ENCODE measurements around the gene CCDC7.

DNA sequence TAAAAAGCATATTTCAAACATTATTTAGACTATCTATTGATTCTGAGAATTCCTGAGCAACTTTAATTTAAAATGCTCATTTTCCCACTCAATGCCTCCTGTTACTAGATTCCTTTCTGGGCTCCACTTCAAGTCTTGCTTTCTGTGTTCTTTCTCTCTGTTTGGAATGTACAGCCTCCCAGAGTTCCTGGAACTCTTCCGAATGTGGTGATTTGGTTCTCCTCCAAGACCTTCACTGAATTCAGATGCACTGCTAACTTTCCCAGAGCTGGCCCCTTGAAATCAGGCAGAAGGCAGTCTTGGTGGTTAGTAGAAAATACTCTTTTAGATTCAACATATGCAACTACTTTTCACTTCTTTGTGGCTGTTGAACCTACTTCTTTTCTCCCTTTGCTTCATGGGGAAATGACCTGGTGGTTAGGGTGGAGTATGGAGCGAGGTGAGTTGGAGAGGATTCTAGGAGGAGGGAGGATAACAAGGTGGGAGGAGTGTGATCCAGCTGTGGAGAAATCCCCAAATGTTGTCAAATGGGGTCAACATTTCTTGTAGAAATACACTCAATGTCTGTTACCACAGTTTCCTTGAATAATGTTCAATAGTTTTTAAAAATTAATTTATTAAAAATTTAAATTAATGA, 27.9 kb upstream of the CCDC7 start:
- TF ChIP-seq, protein P1, sequence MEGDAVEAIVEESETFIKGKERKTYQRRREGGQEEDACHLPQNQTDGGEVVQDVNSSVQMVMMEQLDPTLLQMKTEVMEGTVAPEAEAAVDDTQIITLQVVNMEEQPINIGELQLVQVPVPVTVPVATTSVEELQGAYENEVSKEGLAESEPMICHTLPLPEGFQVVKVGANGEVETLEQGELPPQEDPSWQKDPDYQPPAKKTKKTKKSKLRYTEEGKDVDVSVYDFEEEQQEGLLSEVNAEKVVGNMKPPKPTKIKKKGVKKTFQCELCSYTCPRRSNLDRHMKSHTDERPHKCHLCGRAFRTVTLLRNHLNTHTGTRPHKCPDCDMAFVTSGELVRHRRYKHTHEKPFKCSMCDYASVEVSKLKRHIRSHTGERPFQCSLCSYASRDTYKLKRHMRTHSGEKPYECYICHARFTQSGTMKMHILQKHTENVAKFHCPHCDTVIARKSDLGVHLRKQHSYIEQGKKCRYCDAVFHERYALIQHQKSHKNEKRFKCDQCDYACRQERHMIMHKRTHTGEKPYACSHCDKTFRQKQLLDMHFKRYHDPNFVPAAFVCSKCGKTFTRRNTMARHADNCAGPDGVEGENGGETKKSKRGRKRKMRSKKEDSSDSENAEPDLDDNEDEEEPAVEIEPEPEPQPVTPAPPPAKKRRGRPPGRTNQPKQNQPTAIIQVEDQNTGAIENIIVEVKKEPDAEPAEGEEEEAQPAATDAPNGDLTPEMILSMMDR (conservative IDR thresholded peaks at IDR 0.05; ENCODE audit: low read depth in 2 of 2) = no peak
- TF ChIP-seq POLR2AphosphoS5 (IDR thresholded peaks at IDR 0.05; ENCODE audit: low read depth) (no peak), EZH2 (IDR thresholded peaks at IDR 0.05; ENCODE audit: low read depth, unreplicated experiment) (no peak), EZH2phosphoT487 (IDR thresholded peaks at IDR 0.05; ENCODE audit: unreplicated experiment) (no peak), CREB1 (CRISPR knock-in tag; IDR thresholded peaks at IDR 0.05; ENCODE audit: low read depth) (no peak), JUNB (IDR thresholded peaks at IDR 0.05; ENCODE audit: unreplicated experiment) (no peak)
- TF ChIP-seq, protein P2, sequence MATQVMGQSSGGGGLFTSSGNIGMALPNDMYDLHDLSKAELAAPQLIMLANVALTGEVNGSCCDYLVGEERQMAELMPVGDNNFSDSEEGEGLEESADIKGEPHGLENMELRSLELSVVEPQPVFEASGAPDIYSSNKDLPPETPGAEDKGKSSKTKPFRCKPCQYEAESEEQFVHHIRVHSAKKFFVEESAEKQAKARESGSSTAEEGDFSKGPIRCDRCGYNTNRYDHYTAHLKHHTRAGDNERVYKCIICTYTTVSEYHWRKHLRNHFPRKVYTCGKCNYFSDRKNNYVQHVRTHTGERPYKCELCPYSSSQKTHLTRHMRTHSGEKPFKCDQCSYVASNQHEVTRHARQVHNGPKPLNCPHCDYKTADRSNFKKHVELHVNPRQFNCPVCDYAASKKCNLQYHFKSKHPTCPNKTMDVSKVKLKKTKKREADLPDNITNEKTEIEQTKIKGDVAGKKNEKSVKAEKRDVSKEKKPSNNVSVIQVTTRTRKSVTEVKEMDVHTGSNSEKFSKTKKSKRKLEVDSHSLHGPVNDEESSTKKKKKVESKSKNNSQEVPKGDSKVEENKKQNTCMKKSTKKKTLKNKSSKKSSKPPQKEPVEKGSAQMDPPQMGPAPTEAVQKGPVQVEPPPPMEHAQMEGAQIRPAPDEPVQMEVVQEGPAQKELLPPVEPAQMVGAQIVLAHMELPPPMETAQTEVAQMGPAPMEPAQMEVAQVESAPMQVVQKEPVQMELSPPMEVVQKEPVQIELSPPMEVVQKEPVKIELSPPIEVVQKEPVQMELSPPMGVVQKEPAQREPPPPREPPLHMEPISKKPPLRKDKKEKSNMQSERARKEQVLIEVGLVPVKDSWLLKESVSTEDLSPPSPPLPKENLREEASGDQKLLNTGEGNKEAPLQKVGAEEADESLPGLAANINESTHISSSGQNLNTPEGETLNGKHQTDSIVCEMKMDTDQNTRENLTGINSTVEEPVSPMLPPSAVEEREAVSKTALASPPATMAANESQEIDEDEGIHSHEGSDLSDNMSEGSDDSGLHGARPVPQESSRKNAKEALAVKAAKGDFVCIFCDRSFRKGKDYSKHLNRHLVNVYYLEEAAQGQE (IDR thresholded peaks at IDR 0.05; ENCODE audit: unreplicated experiment) = no peak

All from GM23338 (cell line).